ENCODE data around the gene SSTR4. TPM values are rescaled to one million over a fixed set of nuclear protein-coding genes. Genes with fewer than 3 reads are reported as not detected.

SSTR4 gene
- total RNA-seq, 1 experiment from 2014 or later = not detected

DNA sequence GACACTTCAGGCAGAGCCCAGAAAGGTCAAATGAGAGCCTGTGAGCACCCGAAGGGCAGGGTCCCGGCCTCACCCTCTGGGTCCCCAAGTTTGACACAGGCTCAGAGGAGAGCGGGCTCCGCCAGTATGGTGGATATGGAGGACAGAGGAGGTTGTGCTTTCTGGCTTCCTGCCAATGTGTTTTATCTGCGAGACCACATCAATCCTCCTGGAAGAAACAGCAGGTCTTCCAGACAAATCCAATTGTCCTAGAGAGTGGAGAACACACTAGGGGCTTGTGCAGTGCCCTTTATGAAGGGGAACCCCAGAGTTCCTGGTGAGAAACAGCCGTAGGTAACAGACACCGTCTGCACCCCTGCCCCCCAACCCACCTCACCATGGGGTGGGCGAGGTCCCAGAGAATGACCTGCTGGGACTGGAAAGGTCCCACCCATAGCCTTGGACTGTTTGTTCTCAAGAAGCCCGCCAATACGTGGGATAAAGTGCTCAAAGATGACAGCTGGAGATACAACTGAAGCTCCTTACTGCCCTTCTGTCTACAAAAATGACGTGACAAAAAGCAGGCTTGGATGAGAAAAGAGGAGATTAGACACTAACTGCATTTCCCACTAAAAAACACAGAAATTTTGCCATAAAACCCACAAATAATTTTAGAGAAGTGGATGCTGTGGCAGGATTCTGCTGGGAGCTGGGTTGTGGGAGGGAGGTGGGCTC, 23.9 kb upstream of the SSTR4 start:
- Histone ChIP-seq H3K4me3 (ENCODE audit: low read depth in 2 of 2, low read length in 2 of 2) (no peak overlapping the region), H3K27ac (ENCODE audit: low read length) (no peak overlapping the region), H3K9me3 (ENCODE audit: control insufficient read depth, insufficient read depth, low read depth, low read length) (no peaks in the 10 kb centered on the region), H3K4me1 (ENCODE audit: control insufficient read depth, insufficient read depth, low read length) (no peaks in the 10 kb centered on the region), H3K27me3 (ENCODE audit: control insufficient read depth, insufficient read depth, low read length) (no peaks in the 10 kb centered on the region), H3K36me3 (ENCODE audit: control insufficient read depth, insufficient read depth, low read length) (no peaks in the 10 kb centered on the region)
- intact Hi-C loops (cut with micrococcal nuclease; ENCODE audit: unreplicated experiment) = no loop called here
- POLR2A ChIA-PET = no interaction called here
- in situ Hi-C loops (cut with HindIII; ENCODE audit: low pct_unique_long_range_greater_than_20kb, low sequenced_read_pairs) = no loop called here
- DNase-seq (ENCODE audit: low read depth, low spot score) (no peak), ATAC-seq (no peak)
- no peak for TF ChIP-seq REST (IDR thresholded peaks at IDR 0.05; ENCODE audit: insufficient read depth in 1 of 2, low read depth in 2 of 2, low read length in 1 of 2)
- no peak for TF ChIP-seq TCF7L2 (IDR thresholded peaks at IDR 0.05; ENCODE audit: low read depth, low read length)
- no peak for TF ChIP-seq CTCF (IDR thresholded peaks at IDR 0.05)
- no peak for TF ChIP-seq POLR2AphosphoS5 (IDR thresholded peaks at IDR 0.05; ENCODE audit: low read depth, low read length)
- TF ChIP-seq SIN3A (IDR thresholded peaks at IDR 0.05; ENCODE audit: borderline replicate concordance, insufficient read depth, low read depth, low read length) = no peak
- CTCF ChIA-PET = no interaction called here
- no TSS peak for BruUV-seq (replicated peaks)

- intact Hi-C loops (cut with micrococcal nuclease; ENCODE audit: unreplicated experiment) = no loop called here
- no peak overlapping the region for H3K4me3 ChIP-seq (ENCODE audit: low read depth in 2 of 2, low read length in 2 of 2)
- no TSS peak for BruUV-seq (replicated peaks)
These were observed 21.7 kb upstream of the SSTR4 start for GRCh38 chr20:23013429-23013828.

More at GRCh38 chr20:23013429-23013828, 21.7 kb upstream of the SSTR4 start:
- ATAC-seq = no peak
- in situ Hi-C loops (cut with HindIII; ENCODE audit: low pct_unique_long_range_greater_than_20kb, low sequenced_read_pairs) = no loop called here
- POLR2A ChIA-PET = no interaction called here
- Histone ChIP-seq H3K4me1 (ENCODE audit: control insufficient read depth, insufficient read depth, low read length) (no peaks in the 10 kb centered on the region), H3K9me3 (ENCODE audit: control insufficient read depth, insufficient read depth, low read depth, low read length) (no peaks in the 10 kb centered on the region), H3K36me3 (ENCODE audit: control insufficient read depth, insufficient read depth, low read length) (no peaks in the 10 kb centered on the region), H3K27me3 (ENCODE audit: control insufficient read depth, insufficient read depth, low read length) (no peaks in the 10 kb centered on the region), H3K27ac (ENCODE audit: low read length) (no peak overlapping the region)
- CTCF ChIA-PET = no interaction called here
- DNase-seq (ENCODE audit: low read depth, low spot score) = no peak
- TF ChIP-seq SIN3A (IDR thresholded peaks at IDR 0.05; ENCODE audit: borderline replicate concordance, insufficient read depth, low read depth, low read length) = no peak
- no peak for TF ChIP-seq POLR2AphosphoS5 (IDR thresholded peaks at IDR 0.05; ENCODE audit: low read depth, low read length)
- TF ChIP-seq CTCF (IDR thresholded peaks at IDR 0.05) = no peak
- TF ChIP-seq TCF7L2 (IDR thresholded peaks at IDR 0.05; ENCODE audit: low read depth, low read length) = no peak
- TF ChIP-seq REST (IDR thresholded peaks at IDR 0.05; ENCODE audit: insufficient read depth in 1 of 2, low read depth in 2 of 2, low read length in 1 of 2) = no peak

All from Panc1 (cell line).